ENCODE measurements around the gene CSN3.
A peak's percentile ranks its signal among the peaks of the same experiment; 100 is the strongest.

CSN3 gene

GRCh38 chr4:70297576-70297975, 55.2 kb downstream of the CSN3 start:
- DNase-seq: peak in 1 of 5 experiments; percentile 4

- no peak for DNase-seq
Observed at GRCh38 chr4:70298051-70298450, 55.7 kb downstream of the CSN3 start.

- peak in 1 of 5 experiments; percentile 9 for DNase-seq
Observed at GRCh38 chr4:70299643-70300042, 57.2 kb downstream of the CSN3 start.

DNA sequence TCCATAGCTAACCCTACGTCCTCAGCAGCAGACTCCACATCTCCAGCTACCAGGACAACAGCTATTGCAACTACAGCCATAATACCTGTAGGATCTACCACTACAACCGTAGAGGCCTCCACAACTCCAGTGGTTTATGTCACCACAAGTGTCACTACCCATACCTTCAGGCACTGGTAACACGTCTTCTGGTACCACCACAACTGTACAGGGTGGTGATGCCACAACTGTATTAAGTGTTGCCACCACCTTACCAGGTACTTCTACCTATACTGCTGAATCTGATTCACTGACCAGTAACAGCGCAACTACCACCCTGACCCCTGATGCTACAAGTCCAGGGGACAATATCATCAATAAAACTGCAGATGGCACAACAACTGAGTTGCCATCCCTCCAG, 57.8 kb downstream of the CSN3 start:
- DNase-seq: no peak
